OCI-LY1 (cell line): ENCODE results near the gene ROR2.

Experiments used
- H2AFZ ChIP-seq: fragments of 200-600 bp; sonication (generic), shearing (Covaris generic); 2 replicates; pipeline ENCODE4 v1.6.0; 2014; ENCODE audit warnings: antibody characterized with exemption, mild to moderate bottlenecking, low read length
- H3F3A ChIP-seq: fragments of 200-600 bp; sonication (generic), shearing (Covaris generic); 2 replicates; pipeline ENCODE4 v1.6.0; 2014; ENCODE audit warnings: mild to moderate bottlenecking, antibody characterized with exemption, low read length, moderate library complexity; ENCODE audit not compliant: insufficient read depth
- H3K27ac ChIP-seq: fragments of 200-600 bp; sonication (generic); 2 replicates; pipeline ENCODE4 v1.5.1; 2014; ENCODE audit warnings: low read length, mixed run types, mild to moderate bottlenecking, low read depth; ENCODE audit not compliant: poor library complexity, severe bottlenecking
- H3K27me3 ChIP-seq: fragments of 200-600 bp; sonication (generic); 2 replicates; pipeline ENCODE4 v1.6.0; 2014; ENCODE audit warnings: antibody characterized with exemption, mild to moderate bottlenecking, low read length, moderate library complexity; ENCODE audit not compliant: insufficient read depth
- H3K36me3 ChIP-seq: fragments of 200-600 bp; sonication (generic); 2 replicates; pipeline ENCODE4 v1.6.1; 2014; ENCODE audit warnings: mild to moderate bottlenecking, antibody characterized with exemption, low read length, moderate library complexity, mixed read lengths; ENCODE audit not compliant: insufficient read depth
- H3K4me1 ChIP-seq: fragments of 200-600 bp; sonication (generic); 2 replicates; pipeline ENCODE4 v1.5.1; 2014; ENCODE audit warnings: mild to moderate bottlenecking, low read length, moderate library complexity; ENCODE audit not compliant: insufficient read depth, severe bottlenecking
- H3K4me2 ChIP-seq: fragments of 200-600 bp; sonication (generic), shearing (Covaris generic); 2 replicates; pipeline ENCODE4 v1.6.1; 2014; ENCODE audit warnings: low read length
- H3K4me3 ChIP-seq: fragments of 200-600 bp; sonication (generic); 2 replicates; pipeline ENCODE4 v1.5.1; 2014; ENCODE audit warnings: low read length, low read depth, mild to moderate bottlenecking, mixed read lengths; ENCODE audit not compliant: poor library complexity, severe bottlenecking
- H3K79me2 ChIP-seq: fragments of 200-600 bp; shearing (Covaris generic); 2 replicates; pipeline ENCODE4 v1.6.1; 2016; ENCODE audit warnings: mixed run types, low read length, mixed read lengths; ENCODE audit not compliant: insufficient read depth
- H3K9ac ChIP-seq: fragments of 200-600 bp; sonication (generic), shearing (Covaris generic); 2 replicates; pipeline ENCODE4 v1.6.1; 2014; ENCODE audit warnings: mild to moderate bottlenecking, low read length, mixed read lengths
- H3K9me2 ChIP-seq: fragments of 200-600 bp; sonication (generic), shearing (Covaris generic); 2 replicates; pipeline ENCODE4 v1.6.1; 2014; ENCODE audit warnings: low read depth, mild to moderate bottlenecking, low read length, mixed read lengths
- H3K9me3 ChIP-seq: fragments of 200-600 bp; shearing (Covaris generic); 2 replicates; pipeline ENCODE4 v1.6.1; 2014; ENCODE audit warnings: low read length, mixed read lengths
- H4K20me1 ChIP-seq: fragments of 200-600 bp; sonication (generic), shearing (Covaris generic); 2 replicates; pipeline ENCODE4 v1.6.0; 2016; ENCODE audit warnings: mild to moderate bottlenecking, low read length; ENCODE audit not compliant: insufficient read depth
- CTCF ChIP-seq: fragments of 200-600 bp; sonication (generic), shearing (Covaris generic); IDR thresholded peaks from 2 replicates; pipeline ENCODE4 v1.5.1; 2017; ENCODE audit warnings: mild to moderate bottlenecking, antibody characterized with exemption, low read length, moderate library complexity, mixed read lengths
- EZH2 ChIP-seq: fragments of 200-600 bp; sonication (generic), shearing (Covaris generic); IDR thresholded peaks from 2 replicates; pipeline ENCODE4 v1.8.0; 2017; ENCODE audit warnings: borderline replicate concordance, mixed run types, mild to moderate bottlenecking, antibody characterized with exemption, low read length, moderate library complexity, mixed read lengths

Gene ROR2

GRCh38 chr9:91710158-91710557, 239.9 kb downstream of the ROR2 start:
- TF ChIP-seq EZH2 (no peak), CTCF (no peak)
- no peaks in the 10 kb centered on the region for H3F3A ChIP-seq
- H3K79me2 ChIP-seq: no peaks in the 10 kb centered on the region
- no peak overlapping the region for H3K4me3 ChIP-seq
- no peak overlapping the region for H2AFZ ChIP-seq
- no peaks in the 10 kb centered on the region for H3K9me2 ChIP-seq
- no peaks in the 10 kb centered on the region for H4K20me1 ChIP-seq
- no peaks in the 10 kb centered on the region; the same call in 1 of the 2 replicates for H3K9me3 ChIP-seq
- no peaks in the 10 kb centered on the region for H3K36me3 ChIP-seq
- H3K9ac ChIP-seq: no peak overlapping the region
- peaks cover 9% of the 10 kb centered on the region; the same call in 1 of the 2 replicates for H3K27me3 ChIP-seq
- H3K27ac ChIP-seq: no peak overlapping the region
- H3K4me1 ChIP-seq: peaks cover 7% of the 10 kb centered on the region
- H3K4me2 ChIP-seq: no peak overlapping the region

- TF ChIP-seq CTCF (no peak), EZH2 (no peak)
- no peaks in the 10 kb centered on the region for H3K9me2 ChIP-seq
- no peak overlapping the region for H3K4me2 ChIP-seq
- H3K27ac ChIP-seq: no peak overlapping the region
- H3F3A ChIP-seq: no peaks in the 10 kb centered on the region
- H3K36me3 ChIP-seq: no peaks in the 10 kb centered on the region
- no peaks in the 10 kb centered on the region for H3K4me1 ChIP-seq
- no peaks in the 10 kb centered on the region for H4K20me1 ChIP-seq
- no peak overlapping the region for H2AFZ ChIP-seq
- H3K79me2 ChIP-seq: no peaks in the 10 kb centered on the region
- no peak overlapping the region for H3K4me3 ChIP-seq
- no peak overlapping the region for H3K9ac ChIP-seq
- H3K9me3 ChIP-seq: no peaks in the 10 kb centered on the region; the same call in 1 of the 2 replicates
- no peaks in the 10 kb centered on the region for H3K27me3 ChIP-seq
Measured at GRCh38 chr9:91705386-91705785, 244.6 kb downstream of the ROR2 start.

GRCh38 chr9:91700475-91700874, 249.6 kb downstream of the ROR2 start:
- H3K9me3 ChIP-seq: no peaks in the 10 kb centered on the region; the same call in 1 of the 2 replicates
- no peak overlapping the region for H2AFZ ChIP-seq
- H3K36me3 ChIP-seq: no peaks in the 10 kb centered on the region
- no peak overlapping the region for H3K4me3 ChIP-seq
- 0 out of 2 replicates have a peak, but pooled peaks cover 4% of the 10 kb centered on the region for H3K27me3 ChIP-seq
- H3K4me2 ChIP-seq: no peak overlapping the region
- H3K79me2 ChIP-seq: no peaks in the 10 kb centered on the region
- no peak overlapping the region for H3K9ac ChIP-seq
- H3K27ac ChIP-seq: no peak overlapping the region
- no peaks in the 10 kb centered on the region for H3F3A ChIP-seq
- TF ChIP-seq CTCF (no peak), EZH2 (no peak)
- H3K9me2 ChIP-seq: no peaks in the 10 kb centered on the region
- no peaks in the 10 kb centered on the region for H3K4me1 ChIP-seq
- no peaks in the 10 kb centered on the region for H4K20me1 ChIP-seq
